NCI-H748 treated with DMSO at 0.1 percent for 48 hours (cell line): ENCODE data around the gene C22orf23.
A peak's percentile ranks its signal among the peaks of the same experiment; 100 is the strongest.

Source experiments
- DNase-seq: peaks from one replicate; lab custom pipeline; 2025; lab: John Stamatoyannopoulos, UW

C22orf23 gene

DNA sequence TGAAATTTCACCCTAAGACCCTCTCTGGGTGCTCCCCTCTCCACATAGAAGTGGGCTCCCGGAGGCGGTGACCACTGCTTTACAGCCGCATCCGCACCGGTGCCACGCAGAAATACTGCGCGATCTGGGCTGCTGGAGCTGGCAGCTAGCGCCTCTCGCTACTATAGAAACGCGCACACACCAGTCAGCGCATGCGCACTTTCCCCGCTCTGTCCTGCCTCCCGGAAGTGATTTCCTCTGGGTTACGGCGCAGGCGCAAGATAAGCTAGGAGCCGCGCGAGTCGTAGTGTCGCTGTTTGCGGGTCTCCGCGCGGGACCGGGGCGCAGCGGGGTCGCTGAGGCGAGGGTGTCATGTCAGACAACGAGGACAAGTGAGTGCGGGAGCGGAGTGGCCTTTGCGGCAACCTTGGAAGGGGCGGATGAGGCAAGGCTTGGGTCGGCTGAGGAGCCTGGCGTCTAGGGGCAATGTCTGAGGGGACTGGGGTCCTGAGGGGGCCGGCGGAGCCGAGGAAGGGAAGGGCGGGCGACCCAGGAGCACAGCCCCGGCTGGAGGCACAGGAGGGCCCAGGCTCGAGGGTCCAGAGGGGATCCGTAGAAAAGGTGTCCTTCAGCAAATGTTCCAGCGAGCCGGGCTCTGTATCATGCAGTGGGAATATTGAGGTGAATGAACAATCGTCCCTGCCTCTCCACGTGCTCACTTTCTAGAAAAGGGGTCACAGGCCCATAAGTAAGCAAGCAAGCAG is at the start of gene C22orf23, which contains the start of gene POLR2F:
TSS of gene C22orf23 (minus strand) at position 165 of the 743 bp plus-strand sequence. CDS start 452 bp downstream, outside the sequence.
TSS of gene POLR2F (plus strand) at position 263 of the 743 bp plus-strand sequence. CDS start at position 352, 89 bp downstream.
- peak; percentile 90 for DNase-seq

DNA sequence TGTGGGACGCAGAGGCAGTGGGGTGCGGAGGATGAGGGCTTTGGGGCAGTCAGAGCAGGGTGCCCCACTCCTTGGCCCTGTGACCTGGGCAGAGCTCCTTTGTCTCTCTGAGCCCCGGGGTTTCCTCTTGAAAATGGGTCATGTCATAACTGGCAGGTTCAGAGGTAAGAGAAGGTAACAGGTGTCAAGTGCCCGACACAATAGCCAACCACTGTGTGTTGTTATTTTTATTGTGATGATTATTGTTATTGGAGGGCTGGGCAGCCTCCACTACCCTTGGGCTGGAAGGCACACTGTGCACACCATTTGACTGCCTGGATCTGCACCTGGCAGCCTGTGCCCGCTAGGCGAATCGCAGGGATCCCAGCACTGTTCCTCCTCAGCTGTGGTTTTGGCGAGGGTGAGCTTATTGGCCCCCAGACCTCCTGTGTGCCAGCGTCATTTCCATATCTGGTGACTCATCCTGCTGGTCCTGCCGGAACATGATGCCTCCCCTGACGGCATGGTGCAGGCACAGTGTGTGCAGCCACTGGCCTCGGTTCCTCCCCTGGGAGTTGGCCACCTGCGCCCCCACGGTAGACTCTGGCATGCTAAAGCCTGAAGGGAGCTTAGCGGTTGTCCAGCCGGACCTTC is 46.4 kb upstream of the C22orf23 start:
- DNase-seq = no peak

DNA sequence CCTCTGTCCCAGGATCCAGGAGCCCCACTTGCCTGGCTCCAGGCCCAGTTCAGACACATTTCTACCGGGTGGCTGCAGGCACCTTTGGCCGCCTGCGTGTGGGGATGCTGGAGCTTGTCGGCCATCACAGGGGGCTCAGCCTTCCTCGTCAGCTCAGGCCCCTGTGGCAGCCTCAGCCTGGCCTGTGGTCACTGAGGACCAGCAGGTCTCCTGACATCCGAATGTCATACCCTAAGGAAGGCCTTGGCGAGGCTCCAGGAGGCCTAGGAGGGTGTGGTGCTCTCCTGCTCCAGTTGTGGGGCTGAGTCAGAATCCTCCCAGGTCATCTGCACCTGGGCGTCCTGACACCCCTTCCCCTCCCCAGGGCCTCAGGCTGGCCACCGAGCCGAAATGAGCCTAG is 45.8 kb upstream of the C22orf23 start:
- no peak for DNase-seq

DNA sequence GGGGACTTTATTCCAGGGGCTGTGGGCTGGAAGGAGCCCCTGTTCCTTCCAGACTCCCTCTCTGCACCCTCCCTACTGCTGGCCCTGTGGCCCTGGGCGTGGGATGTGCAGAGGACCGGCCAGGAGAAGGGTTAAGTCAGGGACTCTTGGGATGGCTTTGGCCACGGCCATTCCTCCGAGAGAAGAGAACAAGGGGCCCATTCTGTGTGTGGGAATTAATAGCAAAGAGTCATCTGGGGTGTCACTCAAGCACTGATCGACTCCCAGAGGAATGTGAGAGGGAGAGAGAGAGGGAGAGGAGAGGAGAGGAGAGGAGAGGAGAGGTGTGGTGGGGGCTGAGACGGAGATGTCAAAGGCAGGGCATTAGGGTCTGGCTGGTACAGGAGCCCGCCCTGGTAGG is 45.1 kb upstream of the C22orf23 start:
- DNase-seq = no peak

DNA sequence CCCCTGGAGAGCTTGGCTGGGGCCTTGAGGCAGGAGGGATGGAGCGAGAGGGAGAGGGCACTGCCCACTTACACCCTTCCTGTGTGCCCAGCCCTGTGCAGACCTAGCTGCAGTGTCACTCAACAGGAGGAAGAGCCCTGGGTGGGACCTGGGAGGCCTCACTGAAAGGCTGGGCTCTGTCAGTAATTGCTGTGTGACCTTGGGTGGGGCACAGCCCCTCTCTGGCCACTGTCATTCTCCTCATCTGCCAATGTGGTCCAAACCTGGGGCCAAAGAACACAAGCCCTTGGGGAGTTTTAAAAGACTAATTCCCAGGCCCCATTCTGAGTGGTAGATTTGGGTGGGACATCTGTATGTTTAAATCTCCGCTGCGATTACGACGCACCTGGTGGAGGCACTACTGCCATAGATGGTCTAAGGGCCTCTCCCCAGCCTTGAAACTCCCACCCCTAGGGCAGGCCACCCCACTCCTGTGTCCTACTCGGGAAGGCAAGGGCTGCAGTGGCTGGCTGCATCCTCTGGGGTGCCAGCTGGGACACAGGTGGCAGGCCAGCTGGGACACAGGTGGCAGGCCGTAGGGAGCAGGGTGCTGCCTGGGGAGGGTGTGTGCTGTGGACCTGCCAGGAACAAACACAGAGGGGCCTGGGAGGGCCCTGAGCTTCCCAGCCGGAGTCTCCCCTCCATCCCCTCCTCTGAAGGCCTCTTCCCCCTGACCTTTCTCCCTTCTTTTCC is 43.3 kb upstream of the C22orf23 start:
- DNase-seq = no peak

DNA sequence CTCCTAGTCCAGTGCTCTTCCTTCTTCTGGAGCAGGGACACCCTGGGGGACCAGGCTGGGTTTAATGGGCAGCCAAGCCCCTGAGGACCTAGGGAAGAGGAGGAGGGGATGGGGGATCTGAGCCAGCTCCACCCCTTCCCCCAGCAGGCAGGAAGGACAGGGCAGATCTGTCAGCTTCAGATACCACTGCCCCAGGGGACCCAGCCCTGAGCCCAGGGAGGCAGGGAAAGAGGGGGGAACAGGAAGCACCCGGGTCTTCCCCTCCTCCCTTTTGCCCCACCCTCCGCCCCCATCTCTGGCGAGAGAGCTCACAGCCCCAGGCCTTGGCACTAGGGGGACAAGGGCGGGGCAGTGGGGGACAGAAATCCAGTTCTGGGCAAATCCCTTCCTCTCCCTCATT is 42.7 kb upstream of the C22orf23 start:
- no peak for DNase-seq

DNA sequence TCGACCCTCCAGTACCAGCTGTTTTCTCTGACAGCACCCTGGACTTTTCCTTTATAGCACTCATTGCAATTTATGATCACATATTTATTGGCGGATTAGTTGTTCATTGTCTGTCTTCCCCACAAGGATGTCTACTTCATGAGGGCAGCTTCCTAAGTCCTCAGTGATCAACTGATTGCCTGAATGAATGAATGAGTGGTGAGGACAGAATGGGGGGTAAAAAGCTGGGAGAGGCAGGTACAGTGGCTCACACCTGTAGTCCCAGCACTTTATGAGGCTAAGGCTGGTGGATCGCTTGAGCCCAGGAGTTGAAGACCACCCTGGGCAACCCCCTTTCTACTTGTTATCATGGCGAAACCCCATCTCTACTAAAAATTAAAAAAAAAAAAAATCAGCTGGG is 42.1 kb upstream of the C22orf23 start:
- no peak for DNase-seq

DNA sequence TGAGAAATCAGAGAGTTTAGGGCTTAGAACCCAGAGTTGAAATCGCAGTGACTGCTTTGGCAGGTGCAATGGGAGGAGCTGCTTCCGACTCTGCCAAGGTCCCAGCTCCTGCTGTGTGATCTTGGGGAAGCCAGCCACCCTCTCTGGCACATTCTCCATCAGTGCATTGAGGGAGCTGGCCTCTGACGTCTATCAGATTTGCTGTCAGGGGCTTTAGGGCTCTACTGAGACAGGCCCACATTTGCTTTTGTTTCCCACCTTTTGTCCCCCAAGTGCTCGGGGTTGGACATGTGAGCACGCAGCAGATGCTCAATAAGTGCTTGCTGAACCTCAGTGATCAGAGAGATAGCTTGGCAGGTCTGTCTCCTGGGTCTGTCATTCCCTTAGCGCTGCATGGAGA is 41.6 kb upstream of the C22orf23 start:
- DNase-seq = no peak

DNA sequence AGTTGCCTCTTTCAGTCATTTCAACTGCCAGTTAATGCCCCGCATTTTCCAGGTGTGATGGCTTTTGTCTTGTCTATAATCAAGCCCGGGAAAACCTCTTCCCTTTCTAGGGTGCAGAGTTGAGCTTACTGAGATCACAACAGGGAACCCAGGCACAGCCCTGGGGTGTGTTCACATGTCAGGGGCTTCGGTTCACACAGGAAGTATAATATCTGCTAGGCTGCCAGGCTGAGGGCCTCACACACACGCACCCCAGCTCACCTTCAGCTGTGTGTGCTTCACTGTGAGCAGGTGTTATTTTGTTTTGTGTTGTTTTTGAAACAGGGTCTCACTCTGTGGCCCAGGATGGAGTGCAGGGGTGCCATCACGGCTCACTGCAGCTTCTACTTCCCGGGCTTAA is 40.6 kb upstream of the C22orf23 start:
- no peak for DNase-seq

DNA sequence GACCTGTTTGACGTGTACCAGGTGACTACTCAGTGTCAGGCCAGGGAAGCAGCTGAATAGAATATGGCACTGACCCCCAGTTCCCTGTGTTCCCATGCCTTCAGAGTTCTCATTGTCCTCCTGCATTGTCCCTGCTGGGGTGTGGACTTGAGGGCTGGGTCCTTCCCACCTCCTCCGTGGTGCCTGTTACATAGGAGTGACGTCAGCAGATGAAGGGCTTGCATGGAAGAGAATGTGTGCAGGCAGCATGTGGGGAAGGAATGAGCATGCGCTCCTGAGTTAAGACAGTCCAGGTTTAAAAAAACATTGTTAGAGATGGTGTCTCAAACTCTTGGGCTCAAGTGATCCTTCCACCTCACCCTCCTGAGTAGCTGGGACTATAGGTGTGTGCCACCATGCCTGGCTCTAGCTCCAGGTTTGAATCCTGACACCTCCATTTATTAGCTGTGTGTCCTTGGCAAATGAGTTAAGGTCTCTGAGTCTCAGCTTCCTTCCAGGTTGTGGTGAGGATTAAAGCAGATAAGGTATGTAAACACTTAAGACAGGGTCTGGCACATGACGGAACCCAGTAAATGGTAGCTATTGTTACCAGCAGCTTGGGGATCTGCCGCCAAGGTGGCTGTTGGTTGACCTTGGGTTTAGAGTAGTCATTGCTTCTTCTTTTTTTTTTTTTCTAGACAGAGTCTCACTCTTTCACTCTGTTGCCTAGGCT is 38.5 kb upstream of the C22orf23 start:
- no peak for DNase-seq

DNA sequence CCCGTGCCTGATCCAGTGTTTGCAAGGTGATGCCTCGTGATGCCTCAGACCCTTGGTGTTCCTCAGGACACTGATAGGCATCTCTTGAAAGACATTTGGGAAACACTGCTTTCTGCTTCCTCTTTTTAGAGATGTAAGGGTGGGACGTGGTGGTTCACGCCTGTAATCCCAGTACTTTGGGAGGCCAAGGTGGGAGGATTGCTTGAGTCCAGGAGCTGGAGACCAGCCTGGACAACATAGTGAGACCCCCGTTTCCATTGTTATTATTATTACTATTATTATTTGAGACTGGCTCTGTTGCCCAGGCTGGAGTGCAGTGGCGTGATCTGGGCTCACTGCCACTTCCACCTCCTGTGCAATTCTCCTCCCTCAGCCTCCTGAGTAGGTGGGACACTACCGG is 37.5 kb upstream of the C22orf23 start:
- DNase-seq = no peak

DNA sequence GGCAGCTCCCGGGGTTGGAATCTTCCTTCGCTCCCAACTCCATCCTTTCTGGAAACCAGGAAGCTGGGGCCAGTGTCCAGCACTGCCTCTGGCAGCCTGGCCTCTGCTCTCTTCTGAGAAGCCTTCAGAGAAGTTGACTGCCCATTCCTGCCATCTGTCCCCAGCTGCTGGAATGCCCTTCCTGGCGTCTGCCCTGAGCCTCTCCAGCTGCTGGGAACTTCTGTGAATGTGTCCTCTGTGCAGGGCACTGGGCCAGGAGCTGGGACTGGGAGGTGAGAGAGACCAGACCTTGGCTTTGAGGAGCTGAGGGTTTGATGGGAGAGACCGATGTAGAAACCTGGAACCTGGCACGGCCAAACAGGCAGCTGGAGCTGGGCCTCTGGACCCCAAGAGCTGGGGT is 36.9 kb upstream of the C22orf23 start:
- no peak for DNase-seq

DNA sequence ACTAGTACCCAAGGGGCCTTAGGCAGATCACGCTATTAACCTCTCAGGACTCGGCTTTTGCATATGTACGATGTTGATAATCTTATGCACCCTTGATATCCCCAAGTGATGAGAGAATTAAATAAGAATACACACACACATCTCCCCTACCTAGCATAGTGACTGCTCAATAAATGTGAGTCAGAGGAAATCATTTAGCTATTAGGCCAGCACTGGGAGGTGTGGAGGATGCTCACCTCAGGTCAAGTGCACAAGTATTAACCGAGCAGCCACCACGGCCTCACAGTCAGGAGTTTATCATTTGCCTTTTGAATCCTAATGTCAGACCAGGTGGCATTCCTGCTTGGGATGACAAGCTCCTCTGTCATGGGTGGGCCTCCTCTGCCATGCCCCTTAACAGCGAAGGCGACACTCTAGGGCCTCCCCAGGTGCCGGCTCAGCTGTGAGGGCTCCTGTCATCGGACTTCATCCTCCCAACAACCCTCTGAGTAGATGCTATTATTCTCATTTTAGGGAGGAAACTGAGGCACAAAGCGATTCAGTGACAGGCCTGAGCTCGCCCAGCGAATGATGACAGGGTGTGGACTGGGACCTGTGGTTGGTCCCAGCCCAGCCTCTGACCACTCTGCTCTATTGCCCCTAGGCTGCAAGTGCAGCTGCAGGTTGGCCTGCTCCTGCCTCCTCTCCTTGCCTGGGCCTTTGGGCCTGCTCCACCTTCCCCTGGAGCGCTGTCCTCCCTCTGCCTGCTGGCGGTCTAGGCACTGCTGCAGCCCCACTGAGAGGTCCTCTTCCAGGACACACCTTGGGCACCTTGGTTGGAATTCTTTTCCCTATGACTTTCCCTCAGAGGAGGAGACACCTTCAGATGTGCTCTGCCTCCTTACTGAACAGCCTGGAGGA is 36.0 kb upstream of the C22orf23 start:
- DNase-seq = no peak

DNA sequence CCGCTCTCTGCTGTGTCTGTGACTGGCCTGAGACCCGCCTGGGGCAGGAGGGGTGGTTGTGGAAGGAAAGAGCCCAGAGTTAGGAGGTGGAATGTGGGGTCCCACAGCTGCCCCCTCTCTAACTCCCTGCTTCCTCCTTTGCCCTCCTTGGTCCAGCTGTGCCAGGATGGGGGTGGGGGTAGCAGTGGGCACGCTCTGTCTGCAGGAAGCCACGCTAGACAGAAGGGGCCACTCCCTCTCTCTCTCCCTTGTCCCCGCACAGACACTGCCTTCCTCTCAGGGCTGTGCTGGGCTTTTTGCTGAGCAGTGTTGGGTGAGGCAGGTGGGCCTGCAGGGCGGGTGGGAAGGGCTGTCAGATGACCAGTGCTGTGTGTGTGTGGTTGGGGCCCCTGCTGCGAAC is 33.0 kb upstream of the C22orf23 start:
- no peak for DNase-seq

DNA sequence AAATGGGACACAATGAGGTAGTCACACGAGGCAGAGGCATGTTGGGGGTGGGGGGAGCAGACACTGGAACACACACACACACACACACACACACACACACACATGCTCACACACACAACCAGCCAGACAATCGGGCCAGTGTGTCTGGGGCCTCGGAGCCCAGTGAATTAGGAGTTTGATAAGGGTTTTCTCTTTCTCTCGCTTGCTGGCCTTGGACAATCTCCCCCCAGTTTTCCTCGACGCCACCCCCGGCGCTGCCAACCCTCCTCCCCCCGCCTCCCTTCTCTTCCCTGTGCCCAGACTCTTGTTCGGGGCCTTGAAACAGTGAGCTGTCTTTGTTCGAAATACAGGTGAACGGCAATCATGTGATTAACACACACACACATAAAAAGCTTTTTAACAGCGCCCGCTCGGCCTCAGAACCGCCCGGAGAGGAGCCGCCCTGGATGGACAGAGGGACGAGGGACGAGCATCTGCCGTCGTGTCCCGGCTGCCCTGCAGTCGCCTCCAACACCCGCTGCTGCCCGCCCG is 32.4 kb upstream of the C22orf23 start:
- no peak for DNase-seq

DNA sequence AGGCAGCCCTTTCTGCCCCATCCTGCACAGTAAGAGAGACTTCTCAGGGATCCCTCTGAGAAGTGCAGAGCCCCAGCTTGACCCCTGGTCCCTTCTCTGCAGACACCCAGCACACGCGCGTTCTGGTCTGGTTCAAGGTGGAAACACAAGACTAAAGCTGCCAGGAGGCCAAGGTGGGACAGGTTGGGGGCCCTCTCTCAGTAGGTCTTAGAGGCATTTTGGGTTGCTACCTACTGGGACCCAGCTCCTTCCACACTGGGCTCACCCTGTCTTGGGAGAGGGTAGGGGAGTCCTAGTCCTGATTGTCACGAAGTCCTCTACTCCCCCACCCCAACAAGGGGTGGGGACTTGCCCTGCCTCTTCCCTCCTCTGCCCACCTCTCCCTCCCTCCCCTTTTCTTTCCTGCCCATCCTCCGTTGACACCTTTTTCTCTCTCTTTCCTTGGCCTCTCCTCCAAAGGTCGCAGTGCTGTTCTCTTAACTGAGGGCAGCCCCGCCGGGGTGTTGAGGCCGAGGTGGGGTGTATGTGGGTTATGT is 31.7 kb upstream of the C22orf23 start:
- DNase-seq = no peak

DNA sequence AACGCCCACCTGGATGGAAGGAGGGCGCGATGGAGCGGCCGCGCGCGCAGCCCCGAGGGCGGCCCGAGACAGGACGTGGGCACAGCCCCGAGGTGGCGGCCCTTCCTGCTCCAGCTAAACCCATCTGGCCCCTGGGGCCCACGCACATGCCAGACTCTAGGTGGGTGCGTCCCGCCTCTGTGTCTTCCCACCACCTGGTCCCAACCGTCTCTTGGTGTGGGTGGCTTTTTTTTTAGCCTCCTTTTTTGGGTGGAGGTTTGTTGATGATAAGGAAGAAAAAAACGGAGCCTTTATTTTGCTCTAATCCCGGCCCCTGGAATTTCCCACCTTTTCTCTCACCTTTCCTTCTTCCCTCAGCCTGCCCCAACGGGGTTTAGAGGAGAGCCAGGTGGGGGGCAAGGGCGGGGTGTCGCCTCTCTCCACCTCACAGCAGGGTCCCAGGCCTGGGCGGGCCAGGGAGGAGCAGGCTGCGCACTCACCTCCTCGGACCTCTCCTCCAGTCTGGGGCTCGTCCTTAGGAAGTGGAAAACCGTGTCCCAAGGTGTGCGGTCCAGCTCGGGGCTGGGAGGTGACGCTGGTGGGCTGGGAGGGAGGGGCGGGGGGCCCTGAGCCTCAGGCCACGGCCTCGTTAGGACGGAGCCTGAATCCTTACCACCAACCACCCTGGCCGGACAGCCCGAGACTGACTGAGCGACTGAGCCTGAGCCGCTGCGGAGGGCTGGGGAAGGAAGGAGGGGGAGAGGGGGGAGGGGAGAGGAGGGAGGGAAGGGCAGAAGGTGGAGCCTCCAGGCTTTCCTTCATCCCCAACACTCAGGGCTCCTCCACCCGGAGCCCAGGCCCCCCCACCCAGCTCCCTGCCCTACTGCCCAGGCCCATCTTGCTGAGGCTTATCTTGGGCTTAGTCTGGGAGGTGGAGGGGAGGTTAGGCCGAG is 30.7 kb upstream of the C22orf23 start, which contains the start of gene SOX10:
TSS of gene SOX10 (minus strand) at position 696 of the 932 bp plus-strand sequence. CDS start 771 bp downstream, outside the sequence.
- no peak for DNase-seq

DNA sequence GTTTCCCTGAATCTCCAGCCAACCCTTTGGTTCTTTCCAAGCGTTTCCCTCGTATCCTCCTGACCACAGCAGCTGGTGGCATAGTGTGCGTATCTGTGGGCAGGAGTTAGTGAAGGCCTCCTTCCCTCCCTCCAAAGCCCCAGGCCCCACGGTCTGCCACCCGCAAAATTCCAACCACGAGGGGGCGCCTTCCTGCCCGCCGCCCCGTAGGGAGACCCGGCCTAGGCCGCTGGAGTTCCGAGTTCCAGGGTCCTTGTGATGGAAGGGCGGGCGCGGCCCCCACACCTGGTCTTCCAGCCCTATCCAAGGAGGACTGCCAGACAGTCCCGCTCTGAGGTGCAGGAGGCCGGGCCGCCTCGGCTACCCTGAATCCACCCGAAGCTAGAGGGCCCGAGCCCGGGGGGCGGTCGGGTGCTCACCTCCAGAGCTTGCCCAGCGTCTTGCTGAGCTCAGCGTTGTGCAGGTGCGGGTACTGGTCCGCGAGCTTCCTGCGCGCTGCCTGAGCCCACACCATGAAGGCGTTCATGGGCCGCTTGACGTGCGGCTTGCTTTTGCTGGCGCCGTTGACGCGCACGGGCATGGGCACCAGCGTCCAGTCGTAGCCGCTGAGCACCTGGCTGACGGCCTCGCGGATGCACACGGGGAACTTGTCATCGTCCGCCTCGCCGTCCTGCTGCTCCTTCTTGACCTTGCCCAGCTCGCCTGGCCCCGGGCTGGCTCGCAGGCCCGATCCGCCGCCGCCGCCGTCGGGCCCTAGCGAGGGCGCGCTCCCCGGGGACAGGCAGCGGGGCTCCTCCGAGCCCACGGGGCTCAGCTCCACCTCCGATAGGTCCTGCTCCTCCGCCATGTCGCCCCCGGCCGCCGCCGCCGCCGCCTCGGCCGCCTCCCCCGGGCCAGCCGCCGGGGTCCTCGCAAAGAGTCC is 29.8 kb upstream of the C22orf23 start:
- DNase-seq = no peak
